ENCODE data around the gene CD63.

CD63 gene

GRCh38 chr12:55675666-55676065 lies 53.1 kb downstream of the CD63 start:
- no peaks in the 10 kb centered on the region for H3K36me3 ChIP-seq (ENCODE audit: control insufficient read depth in 2 of 2, insufficient read depth in 1 of 2, low read length in 2 of 2)
- ChIA-PET POLR2A (no interaction called here), CTCF (interaction anchor here (0.7 to 3.4 kb wide), 3 partner anchors 19 to 61 kb away, joined by 3 to 16 read pairs (median 4); no protein-coding TSS in a partner anchor)
- no peak overlapping the region for H3K27ac ChIP-seq (ENCODE audit: extremely low read depth, low read depth, low read length)
- H3K4me3 ChIP-seq (ENCODE audit: low read depth, low read length): no peak overlapping the region
- no peak for TF ChIP-seq IKZF3 (tag by site-specific recombination; IDR thresholded peaks at IDR 0.05)
- TF ChIP-seq KLF1 (tag by site-specific recombination; IDR thresholded peaks at IDR 0.05): peak; percentile 56; the same call in 1 of the 2 replicates
- H3K9me3 ChIP-seq (ENCODE audit: control insufficient read depth, insufficient read depth, low read depth, low read length): no peaks in the 10 kb centered on the region
- H3K4me1 ChIP-seq (ENCODE audit: control insufficient read depth, insufficient read depth, low read length): no peaks in the 10 kb centered on the region
